Measurements from ENCODE around the gene B3GALT4. TPM values are rescaled to one million over a fixed set of nuclear protein-coding genes. Genes with fewer than 3 reads are reported as not detected.
A peak's percentile ranks its signal among the peaks of the same experiment; 100 is the strongest.

Gene B3GALT4
- total and polyA plus RNA-seq, 2 of the 13 experiments (the other 11 are each of a cell fraction or from before 2014, with no cell fraction given) = 0.04 to 0.27 TPM

GRCh38 chr6:33271468-33272274 is 5.3 kb upstream of the B3GALT4 start, which contains the start of the genes RPS18 and VPS52 (continued):
- TF ChIP-seq ZNF296 (CRISPR knock-in tag; conservative IDR thresholded peaks at IDR 0.05) (no peak), FIP1L1 (IDR thresholded peaks at IDR 0.05; ENCODE audit: borderline replicate concordance, insufficient read depth, low read depth, low read length) (no peak), HNRNPLL (IDR thresholded peaks at IDR 0.05; ENCODE audit: low read depth, low read length, poor library complexity, severe bottlenecking) (peak; percentile 44), ZNF557 (CRISPR knock-in tag; IDR thresholded peaks at IDR 0.05) (peak; percentile 95), ZNF550 (CRISPR knock-in tag; IDR thresholded peaks at IDR 0.05; ENCODE audit: borderline replicate concordance) (no peak), ZNF367 (CRISPR knock-in tag; IDR thresholded peaks at IDR 0.05; ENCODE audit: borderline replicate concordance) (no peak), ZNF556 (CRISPR knock-in tag; IDR thresholded peaks at IDR 0.05; ENCODE audit: borderline replicate concordance) (peak; percentile 95), KAT8 (CRISPR knock-in tag; IDR thresholded peaks at IDR 0.05) (peak; percentile 99), ZNF547 (CRISPR knock-in tag; IDR thresholded peaks at IDR 0.05) (peak; percentile 56; the same call in 1 of the 2 replicates), ZMYM4 (CRISPR knock-in tag; IDR thresholded peaks at IDR 0.05) (peak; percentile 81), ZSCAN21 (CRISPR knock-in tag; IDR thresholded peaks at IDR 0.05; ENCODE audit: borderline replicate concordance) (peak; percentile 52; the same call in 1 of the 2 replicates), MLXIP (CRISPR knock-in tag; IDR thresholded peaks at IDR 0.05; ENCODE audit: borderline replicate concordance) (peak; percentile 63; the same call in 1 of the 2 replicates), FOSL1 (CRISPR knock-in tag; IDR thresholded peaks at IDR 0.05; ENCODE audit: borderline replicate concordance) (no peak), CBFB (CRISPR knock-in tag; IDR thresholded peaks at IDR 0.05) (0 out of 2 replicates have a peak, but pooled peaks have one; percentile 34), ZNF232 (CRISPR knock-in tag; IDR thresholded peaks at IDR 0.05; ENCODE audit: borderline replicate concordance) (peak; percentile 91; the same call in 1 of the 2 replicates), ZNF354B (CRISPR knock-in tag; IDR thresholded peaks at IDR 0.05) (no peak; the same call in none of the 2 replicates), HNF1A (IDR thresholded peaks at IDR 0.05; ENCODE audit: low read depth) (peak; percentile 29; the same call in 1 of the 2 replicates), HNF1A (CRISPR knock-in tag; IDR thresholded peaks at IDR 0.05; ENCODE audit: borderline replicate concordance) (peak; percentile 79), TRAFD1 (CRISPR knock-in tag; IDR thresholded peaks at IDR 0.05; ENCODE audit: borderline replicate concordance) (peak; percentile 27)
